ENCODE data around the gene PSMB10.

Gene PSMB10

DNA sequence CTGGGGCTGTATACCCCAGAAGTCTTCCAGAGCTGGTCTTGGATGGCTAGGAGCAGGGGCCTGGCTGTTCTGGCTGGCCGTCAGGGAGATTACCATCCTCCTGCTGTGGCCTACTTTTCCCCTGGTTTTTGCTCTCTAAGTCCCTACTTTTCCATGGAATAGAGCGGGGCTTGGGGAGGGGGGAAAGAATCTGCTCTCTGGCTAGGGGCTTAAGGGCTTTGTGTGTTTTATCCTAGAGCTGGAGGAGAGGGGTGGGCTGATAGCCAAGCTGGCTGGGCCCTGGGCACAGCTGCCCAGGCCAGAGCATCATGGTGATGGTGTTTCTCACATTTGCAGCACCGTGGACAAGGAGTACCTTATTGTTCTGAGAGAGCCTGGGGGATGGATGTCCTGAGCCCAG lies 48.3 kb downstream of the PSMB10 start:
- DNase-seq, result no peak

GRCh38 chr16:67886387-67886786 lies 50.3 kb downstream of the PSMB10 start:
- no peak for DNase-seq

DNA sequence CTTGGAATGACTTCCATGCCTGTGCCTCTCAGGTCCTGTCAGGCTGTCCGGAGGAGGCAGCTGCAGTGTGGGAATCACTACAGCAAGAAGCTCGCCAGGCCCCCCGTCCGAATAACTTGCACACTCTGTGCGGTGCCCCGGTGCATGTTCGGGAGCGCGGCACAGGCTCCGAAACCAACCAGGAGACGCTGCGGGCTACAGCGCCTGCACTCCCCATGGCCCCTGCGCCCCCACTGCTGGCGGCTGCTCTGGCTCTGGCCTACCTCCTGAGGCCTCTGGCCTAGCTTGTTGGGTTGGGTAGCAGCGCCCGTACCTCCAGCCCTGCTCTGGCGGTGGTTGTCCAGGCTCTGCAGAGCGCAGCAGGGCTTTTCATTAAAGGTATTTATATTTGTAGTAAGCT lies 50.7 kb downstream of the PSMB10 start:
- DNase-seq, result no peak

- no peak for DNase-seq
These were observed 51.1 kb downstream of the PSMB10 start for GRCh38 chr16:67885545-67885944.

DNA sequence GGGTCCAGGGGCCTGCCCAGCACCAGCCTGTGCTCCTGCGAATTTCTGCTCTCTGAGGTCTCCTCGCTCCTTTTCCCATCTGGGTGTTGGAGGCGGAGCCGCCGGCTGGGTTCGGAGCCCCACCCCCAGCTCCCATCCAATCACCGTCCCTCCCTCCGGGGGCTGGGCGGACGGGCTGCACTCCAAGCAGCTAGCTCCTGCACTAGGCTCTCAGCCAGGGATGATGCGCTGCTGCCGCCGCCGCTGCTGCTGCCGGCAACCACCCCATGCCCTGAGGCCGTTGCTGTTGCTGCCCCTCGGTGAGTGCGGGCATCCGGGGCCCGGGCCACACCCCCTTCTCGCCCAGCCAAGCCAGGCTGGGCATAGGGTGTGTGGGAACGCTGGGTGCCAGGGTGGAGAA lies 52.0 kb downstream of the PSMB10 start, which contains the start of gene NRN1L:
TSS of gene NRN1L (plus strand) at position 202 of the 400 bp plus-strand sequence. CDS start at position 221, 19 bp downstream.
- DNase-seq, result peak; percentile 88

Data from T1000 (cell line).